ENCODE measurements around the gene EGR1.

EGR1 gene

GRCh38 chr5:138459311-138459933 lies 5.9 kb upstream of the EGR1 start:
- TF ChIP-seq, protein P1, sequence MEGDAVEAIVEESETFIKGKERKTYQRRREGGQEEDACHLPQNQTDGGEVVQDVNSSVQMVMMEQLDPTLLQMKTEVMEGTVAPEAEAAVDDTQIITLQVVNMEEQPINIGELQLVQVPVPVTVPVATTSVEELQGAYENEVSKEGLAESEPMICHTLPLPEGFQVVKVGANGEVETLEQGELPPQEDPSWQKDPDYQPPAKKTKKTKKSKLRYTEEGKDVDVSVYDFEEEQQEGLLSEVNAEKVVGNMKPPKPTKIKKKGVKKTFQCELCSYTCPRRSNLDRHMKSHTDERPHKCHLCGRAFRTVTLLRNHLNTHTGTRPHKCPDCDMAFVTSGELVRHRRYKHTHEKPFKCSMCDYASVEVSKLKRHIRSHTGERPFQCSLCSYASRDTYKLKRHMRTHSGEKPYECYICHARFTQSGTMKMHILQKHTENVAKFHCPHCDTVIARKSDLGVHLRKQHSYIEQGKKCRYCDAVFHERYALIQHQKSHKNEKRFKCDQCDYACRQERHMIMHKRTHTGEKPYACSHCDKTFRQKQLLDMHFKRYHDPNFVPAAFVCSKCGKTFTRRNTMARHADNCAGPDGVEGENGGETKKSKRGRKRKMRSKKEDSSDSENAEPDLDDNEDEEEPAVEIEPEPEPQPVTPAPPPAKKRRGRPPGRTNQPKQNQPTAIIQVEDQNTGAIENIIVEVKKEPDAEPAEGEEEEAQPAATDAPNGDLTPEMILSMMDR (IDR thresholded peaks at IDR 0.05; ENCODE audit: low read depth, low read length), result no peak
- DNase-seq (ENCODE audit: low read depth in 2 of 2), result no peak
- H3K4me3 ChIP-seq (replicated peaks in 1 of 2; ENCODE audit: low read depth in 2 of 2, low read length in 2 of 2), result no peak overlapping the region

DNA sequence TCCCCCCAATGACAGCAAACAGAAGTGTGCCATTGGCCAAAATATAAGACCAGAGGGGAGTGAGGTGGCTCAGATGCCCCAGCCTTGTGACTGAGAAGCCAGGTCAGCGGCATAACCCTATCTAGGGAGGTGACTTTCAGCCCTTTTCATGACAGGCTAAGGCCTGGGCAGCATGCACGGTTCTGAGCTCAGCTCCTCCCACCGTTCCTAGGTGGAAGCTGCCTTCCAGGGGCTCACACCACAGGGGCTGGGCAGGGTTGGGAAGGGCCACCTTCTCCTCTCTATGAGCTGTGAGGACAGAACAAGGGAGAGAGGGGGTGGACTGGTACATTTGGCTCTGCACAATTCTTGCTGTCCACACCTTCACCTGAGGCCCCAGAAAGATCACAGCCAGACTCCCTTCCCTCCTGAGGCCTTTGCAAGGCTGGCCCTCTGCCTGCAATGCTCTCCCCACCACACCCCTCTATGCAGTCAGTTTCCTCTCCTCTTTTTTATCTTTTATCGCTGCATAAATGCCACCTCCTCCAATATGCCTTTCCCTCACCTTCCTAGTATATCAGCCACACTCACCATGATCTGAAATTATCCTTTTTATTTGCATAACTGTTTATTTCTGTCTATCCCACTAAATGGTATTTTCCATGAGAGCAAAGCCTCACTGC lies 5.1 kb upstream of the EGR1 start:
- H3K4me3 ChIP-seq (replicated peaks in 1 of 2; ENCODE audit: low read depth in 2 of 2, low read length in 2 of 2), result no peak overlapping the region
- TF ChIP-seq, protein P1 (IDR thresholded peaks at IDR 0.05; ENCODE audit: low read depth, low read length), result no peak
- no peak for DNase-seq (ENCODE audit: low read depth in 2 of 2)

DNA sequence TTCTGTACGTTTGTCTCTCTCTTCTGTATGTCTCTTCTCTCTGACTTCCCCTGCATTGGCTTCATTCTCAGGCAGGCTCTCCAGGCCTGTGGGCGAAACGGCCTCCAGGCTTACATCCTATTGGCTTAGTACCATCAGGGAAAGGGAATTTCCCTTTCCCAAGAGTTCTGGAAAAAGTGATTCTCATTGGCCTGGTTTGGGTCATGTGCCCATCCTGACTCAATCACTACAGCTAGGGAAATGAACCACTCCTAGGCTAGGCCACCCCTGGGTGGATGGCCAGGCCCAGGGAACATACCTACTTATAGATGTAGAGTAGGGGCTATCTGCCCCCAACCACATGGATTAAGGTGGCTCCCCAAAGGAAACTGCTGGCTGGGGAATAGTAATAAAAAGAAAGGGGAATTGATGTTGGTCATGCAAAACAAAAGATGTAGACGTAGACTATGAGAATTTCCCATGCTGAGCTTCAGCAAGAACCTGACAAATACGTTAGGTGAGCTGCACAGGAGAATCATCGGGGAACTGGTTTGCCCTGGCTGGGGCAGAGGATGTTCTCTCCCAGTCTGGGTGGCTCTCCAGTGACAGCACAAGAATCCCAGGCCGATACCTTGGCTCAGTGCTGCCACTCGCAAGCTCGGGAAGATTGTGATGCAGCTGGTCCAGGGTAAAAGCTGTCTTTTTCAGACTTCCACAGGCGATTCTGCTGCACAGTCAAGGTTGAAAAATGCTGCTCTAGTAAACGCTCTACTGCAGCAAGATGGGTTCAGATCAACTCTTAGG lies 3.7 kb upstream of the EGR1 start:
- H3K4me3 ChIP-seq (replicated peaks in 1 of 2; ENCODE audit: low read depth in 2 of 2, low read length in 2 of 2), result no peak overlapping the region
- TF ChIP-seq, protein P1 (IDR thresholded peaks at IDR 0.05; ENCODE audit: low read depth, low read length), result no peak

GRCh38 chr5:138463419-138464007 lies 1.8 kb upstream of the EGR1 start:
- peak in 1 of 2 donors; percentile 42 for DNase-seq (ENCODE audit: low read depth in 2 of 2)
- H3K4me3 ChIP-seq (replicated peaks in 1 of 2; ENCODE audit: low read depth in 2 of 2, low read length in 2 of 2), result peak overlapping the region; percentile 57 to 67
- TF ChIP-seq, protein P1 (IDR thresholded peaks at IDR 0.05; ENCODE audit: low read depth, low read length), result peak; percentile 46

More for the DNA sequence above, 3.7 kb upstream of the EGR1 start:
- DNase-seq (ENCODE audit: low read depth in 2 of 2), result peak; percentile 85 to 88

GRCh38 chr5:138464008-138464387 lies 1.3 kb upstream of the EGR1 start:
- TF ChIP-seq, protein P1 (IDR thresholded peaks at IDR 0.05; ENCODE audit: low read depth, low read length), result peak; percentile 63
- DNase-seq (ENCODE audit: low read depth in 2 of 2), result peak; percentile 97 to 98
- H3K4me3 ChIP-seq (replicated peaks in 1 of 2; ENCODE audit: low read depth in 2 of 2, low read length in 2 of 2), result peak overlapping the region; percentile 76 to 82

DNA sequence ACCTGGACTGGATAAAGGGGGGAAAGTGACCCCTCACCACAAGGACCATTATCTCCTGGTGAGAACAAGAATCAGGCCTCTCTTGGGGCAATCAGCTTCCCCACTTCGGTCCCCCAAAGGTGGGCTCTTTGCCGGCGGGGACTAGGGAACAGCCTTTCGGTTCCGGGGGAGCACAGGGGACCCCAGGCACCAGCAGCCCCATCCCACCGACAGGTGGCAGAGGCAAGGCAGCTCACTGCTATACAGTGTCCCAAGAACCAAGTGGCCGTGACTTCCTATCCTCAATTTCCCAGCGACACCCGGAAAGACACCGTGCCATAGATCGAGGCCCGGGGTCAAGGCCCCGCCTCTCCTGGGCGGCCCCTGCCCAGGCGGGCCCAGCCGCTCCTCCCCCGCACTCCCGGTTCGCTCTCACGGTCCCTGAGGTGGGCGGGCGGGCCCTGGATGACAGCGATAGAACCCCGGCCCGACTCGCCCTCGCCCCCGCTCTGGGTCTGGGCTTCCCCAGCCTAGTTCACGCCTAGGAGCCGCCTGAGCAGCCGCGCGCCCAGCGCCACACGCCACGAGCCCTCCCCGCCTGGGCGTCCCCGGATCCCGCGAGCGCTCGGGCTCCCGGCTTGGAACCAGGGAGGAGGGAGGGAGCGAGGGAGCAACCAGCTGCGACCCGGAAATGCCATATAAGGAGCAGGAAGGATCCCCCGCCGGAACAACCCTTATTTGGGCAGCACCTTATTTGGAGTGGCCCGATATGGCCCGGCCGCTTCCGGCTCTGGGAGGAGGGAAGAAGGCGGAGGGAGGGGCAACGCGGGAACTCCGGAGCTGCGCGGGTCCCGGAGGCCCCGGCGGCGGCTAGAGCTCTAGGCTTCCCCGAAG lies 655 bp upstream of the EGR1 start:
- TF ChIP-seq, protein P1 (IDR thresholded peaks at IDR 0.05; ENCODE audit: low read depth, low read length), result no peak
- peak; percentile 99 for DNase-seq (ENCODE audit: low read depth in 2 of 2)
- peak overlapping the region; percentile 76 to 82 for H3K4me3 ChIP-seq (replicated peaks in 1 of 2; ENCODE audit: low read depth in 2 of 2, low read length in 2 of 2)

Data from cardiac fibroblast (primary cell).